GM19467 (cell line): ENCODE data around the gene NR3C1.

Experiments used
- ATAC-seq: cut with Tn5 transposase; IDR thresholded peaks from one replicate; pipeline ENCODE4 v1.9.1; 2021; ENCODE audit warnings: mild to moderate bottlenecking, moderate library complexity; ENCODE audit not compliant: unreplicated experiment

The NR3C1 gene

DNA sequence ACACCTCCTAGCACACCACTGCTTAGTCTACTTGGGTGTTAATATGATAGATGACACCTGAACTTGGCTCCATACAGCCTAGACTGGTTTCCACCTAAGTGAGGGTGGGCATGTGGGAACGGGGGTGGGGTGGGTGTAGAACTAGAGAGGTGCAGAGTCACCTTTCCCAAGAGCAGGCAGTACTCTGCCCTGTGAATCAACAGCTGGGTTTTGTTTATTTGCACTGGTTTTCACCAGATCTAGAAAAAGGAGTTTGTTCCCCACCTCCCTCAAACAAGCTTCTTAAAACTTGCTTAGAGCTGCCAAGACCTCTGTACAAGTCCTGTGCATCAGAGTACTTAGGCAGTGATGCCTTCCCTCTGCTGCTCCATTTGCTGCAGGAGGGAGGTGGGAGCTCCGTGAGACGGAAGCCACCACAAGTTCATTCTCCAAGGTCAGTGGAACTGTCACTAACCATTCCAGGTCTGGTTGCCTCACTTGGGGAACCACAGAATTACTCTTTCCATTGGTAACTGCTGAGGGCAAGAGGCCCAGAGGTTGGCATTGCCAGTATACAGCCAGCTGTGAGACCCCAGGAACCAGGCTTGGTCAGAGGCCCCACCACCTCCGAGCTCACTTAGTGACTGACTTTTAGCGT, 163.5 kb downstream of the NR3C1 start:
- no peak for ATAC-seq

DNA sequence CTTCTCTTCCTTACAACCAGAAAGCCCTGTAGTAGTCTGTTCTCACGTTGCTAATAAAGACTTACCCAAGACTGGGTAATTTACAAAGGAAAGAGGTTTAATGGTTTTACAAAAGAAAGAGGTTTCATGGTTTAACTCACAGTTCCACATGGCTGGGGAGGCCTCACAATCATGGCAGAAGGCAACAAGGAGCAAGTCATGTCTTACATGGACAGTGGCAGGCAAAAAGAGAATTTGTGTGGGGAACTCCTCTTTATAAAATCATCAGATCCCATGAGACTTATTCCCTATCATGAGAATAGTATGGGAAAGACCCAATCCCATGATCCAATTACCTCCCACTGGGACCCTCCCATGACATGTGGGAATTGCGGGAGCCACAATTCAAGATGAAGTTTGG, 164.9 kb downstream of the NR3C1 start:
- ATAC-seq: no peak

DNA sequence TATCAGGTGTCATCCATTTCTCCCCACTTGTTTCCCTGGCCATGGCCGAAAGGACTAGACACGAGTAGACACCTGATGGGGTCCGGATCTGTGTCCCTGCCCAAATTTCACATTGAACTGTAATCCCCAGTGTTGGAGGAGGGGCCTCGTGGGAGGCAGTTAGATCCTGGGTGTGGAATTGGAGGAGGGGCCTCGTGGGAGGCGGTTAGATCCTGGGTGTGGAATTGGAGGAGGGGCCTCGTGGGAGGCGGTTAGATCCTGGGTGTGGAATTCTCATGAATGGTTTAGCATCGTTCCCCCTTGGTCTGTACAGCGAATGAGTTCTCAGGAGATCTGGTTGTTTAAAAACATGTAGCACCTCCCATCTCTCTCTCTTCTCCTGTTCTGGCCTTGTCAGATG, 165.8 kb downstream of the NR3C1 start:
- ATAC-seq: no peak

DNA sequence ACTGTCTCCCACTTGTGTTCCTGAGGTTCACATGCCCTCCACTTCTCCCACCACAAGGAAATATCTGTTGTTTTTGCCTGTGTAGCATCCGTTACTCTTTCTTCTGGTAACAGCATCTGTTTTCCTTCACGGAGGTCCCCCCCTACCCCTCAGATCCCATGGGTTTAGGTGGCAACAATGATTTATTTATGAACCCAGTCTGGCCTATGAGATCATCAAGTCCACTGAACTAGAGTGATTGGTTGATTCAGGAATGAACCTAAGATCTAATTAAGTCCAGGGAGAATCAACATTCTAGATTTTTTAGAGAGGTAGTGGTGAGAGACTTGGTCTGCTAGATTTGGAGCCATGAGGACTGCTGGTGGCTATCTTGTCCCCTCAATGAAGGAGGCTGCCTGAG, 166.8 kb downstream of the NR3C1 start:
- ATAC-seq: no peak

DNA sequence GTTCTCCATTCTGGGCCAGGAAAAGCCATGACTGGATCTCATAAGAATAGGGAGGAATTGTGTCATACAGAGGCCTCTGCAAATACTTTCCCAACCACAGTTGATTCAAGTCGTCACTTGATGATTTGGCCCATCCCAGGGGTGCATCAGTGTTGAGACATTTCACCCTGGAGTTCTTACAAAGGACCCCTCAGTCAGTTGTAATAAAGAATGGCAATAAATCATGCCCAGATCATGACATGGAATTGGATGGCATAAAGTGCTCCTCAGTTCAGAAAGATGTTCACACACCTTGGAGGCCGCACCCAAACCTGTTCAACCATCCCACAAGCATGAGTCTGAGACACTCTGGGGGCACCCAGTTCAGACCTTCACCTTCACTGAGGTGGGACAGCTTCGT, 168.1 kb downstream of the NR3C1 start:
- no peak for ATAC-seq

DNA sequence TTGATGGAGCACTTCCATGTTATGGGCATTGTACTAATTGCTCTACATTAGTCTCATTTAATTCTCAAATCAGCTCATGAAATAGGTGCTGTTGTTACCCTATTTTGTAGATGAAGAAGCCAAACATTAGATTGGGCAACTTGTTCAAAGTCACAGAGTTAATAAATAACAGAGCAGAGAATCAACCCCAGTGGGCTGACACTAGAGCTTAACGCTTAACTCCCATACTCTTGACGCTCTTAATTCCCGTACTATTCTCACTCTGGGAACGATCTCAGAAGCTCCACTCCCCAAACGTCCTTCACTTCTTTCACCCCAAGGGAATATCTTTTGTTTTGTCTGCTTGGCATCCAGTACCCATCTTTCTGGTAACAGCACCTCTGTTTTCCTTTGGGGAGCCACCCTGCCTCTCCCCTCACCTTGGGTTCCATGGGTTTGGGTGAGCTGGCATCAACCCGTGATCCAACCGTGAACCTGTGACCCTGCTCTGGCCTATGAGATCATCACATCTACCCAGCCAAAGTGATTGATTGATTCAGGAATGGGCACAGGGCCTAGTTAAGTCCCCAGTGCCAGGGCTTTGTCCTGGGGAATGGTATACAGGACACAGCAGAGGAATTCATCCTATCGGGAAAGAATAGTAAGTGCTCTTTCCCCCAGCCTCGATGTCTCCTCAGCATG, 169.2 kb downstream of the NR3C1 start:
- no peak for ATAC-seq

DNA sequence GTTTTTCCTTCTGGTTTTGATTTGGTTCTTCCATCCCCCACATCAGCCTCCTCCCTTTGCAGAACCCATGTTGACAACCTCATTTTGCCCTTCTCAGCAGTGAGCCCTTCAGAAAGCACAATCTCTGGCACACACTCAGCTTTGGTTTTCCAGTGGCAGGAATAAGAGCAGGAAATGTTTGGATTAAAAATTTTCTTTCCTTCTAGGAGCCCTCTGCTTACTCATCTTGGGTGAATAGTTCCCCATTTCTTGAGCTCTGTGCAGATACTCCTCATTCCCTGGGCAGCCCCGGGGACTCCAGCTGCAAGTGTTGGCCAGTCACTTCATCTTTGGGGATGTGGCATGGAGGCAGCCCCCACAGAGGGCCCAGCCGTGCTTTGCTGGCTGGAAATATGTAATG, 170.5 kb downstream of the NR3C1 start:
- no peak for ATAC-seq

DNA sequence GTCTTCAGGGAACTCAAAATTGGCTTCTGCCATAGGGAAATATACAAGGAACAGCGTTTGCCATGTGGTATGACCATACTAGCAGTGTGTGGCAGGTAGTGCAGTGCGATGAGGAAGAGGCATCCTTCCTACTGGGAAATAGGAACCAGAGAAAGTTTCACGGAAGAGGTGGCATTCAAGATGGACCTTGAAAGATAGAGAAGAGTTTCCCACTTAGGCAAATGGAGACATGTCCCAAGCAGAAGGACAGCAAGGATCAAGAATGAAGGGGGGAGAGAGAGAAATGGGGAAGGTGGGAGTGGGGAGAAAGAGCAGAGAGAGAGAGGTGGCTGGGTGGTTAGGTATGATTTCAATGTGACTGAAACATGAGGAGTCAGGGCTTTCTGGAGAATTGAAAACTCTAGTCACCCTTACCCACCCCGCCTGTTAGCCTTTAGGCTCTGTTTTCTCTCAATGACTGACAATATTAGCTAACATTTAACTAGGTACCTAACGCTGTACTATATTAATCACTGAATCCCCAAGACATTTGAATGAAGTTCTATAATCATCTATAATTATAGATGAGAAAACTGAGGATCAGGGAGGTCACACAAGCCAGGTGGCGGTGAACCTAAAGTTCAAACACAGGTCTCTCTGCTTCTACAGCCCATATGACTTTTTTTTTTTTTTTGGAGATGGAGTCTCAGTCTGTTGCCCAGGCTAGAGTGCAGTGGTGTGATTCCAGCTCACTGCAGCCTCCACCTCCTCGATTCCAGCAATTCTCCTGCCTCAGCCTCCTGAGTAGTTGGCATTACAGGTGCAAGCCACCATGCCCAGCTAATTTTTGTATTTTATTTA, 171.3 kb downstream of the NR3C1 start:
- peak; percentile 29 for ATAC-seq

DNA sequence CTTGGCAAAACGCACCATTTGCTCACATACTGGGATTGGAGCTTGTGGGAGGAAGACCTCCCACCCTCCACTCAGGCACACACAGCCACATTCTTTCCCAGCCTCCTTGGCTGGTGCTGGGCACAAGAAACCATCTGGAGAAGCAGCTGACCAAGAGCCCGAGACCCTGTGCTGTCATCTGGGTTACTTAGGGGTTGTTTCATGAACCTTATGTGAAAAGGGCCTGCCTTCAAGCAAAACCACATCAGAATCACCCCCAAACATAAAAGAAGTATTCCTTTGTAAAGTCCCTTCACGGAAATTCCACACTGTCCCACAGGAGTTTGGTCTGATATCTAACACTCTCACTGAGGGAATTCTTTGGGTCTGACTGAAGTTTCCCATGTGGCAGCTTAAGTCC, 172.1 kb downstream of the NR3C1 start:
- no peak for ATAC-seq

DNA sequence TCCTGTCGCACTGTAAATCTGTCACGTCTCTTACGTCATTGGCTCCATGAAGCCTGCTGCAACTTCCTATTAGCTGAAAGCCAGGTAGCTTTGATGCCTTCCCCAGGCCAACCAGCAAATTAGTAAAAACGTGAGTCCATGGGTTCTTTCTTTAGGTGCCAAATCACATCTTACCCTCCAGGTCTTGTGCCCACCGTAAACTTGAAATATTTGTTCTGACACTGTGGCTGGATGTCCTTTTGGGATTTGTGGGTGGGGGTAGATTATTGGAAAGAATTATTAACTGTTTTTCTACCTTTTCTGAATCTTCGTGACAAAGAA, 172.8 kb downstream of the NR3C1 start:
- no peak for ATAC-seq

DNA sequence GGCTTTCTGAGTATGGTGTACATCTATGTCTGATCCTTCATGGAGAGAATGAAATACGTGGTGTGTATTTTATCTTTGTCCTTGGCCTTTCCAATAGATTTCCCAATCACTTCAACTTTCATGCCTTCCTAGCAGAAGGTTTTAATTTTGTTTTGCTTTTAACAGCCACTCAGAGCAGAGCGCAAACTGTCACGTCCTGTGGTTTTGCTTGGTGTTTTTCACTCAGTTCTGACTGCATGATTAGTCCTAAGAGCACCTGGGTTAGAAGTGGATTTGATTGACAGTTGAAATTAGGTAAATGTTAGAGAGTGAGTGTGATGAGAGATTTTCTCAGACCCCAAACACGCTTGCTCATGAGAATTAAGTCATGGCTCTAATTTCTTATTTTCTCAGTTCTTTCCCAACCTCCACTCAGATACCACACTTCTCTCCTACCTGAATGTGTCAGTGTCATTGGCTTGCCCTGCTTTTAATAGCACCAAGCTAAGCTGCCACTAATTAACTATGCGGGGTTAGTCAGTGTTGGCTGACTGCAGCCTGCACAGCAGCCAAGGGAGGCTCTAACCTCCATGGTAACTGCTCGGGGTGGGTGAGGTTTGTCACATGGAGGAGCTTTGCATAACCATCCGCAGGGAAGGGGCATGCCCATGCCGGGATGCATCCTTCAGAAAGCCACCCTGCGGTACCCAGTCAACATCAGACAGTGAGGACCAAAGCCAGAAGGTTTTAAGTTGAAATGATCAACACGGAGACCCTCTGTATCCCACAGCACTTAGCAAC, 173.4 kb downstream of the NR3C1 start:
- peak; percentile 81 for ATAC-seq

DNA sequence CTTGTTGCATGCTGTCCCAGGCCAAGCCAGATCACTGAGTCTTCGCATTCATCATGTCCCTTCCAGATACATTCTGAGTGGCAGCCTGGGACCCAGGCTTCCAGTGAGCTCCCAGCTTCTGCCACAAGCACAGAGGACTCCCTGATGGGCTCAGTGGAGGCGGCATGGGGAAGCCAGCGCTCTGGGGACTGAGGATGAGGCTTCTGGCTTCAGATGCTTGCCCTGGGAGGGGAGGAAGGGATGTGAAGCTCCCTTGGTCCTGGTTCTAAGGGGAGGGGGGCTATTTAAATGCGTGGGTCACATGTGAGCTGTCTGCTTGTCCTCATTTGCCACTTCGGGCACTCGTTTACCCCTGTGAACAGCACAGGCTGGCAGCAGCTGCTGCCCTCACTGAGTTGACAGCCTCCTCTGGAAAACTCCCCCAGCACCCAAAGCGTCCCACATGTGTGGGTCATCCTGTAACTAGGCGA, 174.0 kb downstream of the NR3C1 start:
- peak; percentile 30 for ATAC-seq

DNA sequence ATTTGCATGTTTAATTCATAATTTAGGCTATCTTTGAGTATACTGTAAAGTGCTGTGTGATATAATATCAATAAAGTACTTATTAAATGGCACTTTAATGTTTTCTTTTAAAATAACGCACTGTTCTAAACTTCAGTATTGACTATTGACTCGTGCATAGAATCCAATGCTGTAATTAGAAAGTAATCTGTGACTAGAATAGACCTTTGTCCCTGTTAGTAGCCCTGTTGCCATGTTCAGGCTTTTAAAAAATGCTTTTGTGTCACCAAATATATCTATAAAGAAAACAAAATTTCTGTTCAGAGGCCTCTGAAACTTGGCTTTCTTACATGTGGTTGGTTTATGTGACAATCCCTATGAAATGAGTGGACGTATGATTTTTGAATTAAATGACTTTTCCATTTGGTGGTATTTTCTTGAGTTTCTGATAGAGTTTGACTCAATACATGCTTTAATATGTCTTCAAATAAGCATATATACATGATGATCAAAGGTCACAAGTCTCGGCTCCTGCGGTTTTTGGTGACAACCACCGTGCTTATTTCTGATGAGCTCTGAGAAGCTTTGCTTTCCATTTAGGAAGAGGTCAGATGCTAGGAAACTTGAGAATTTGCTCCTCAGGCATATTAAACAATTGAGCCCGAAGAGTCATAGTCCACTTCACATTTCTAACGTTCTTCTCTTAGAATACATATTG, 174.7 kb downstream of the NR3C1 start:
- ATAC-seq: no peak
